Mesenchymal stem cell (in vitro differentiated cells and primary cell): ENCODE data around the gene AEBP2.

Experiments
- DNase-seq: peaks from one replicate; pipeline ENCODE4 v3.0.0-alpha.2; 2013
- H2AFZ ChIP-seq: one replicate; pipeline ENCODE4 v1.6.1; 2013; ENCODE audit warnings: low read depth, mild to moderate bottlenecking, control low read depth, inconsistent platforms, low read length, moderate library complexity
- H2AK5ac ChIP-seq: 2 replicates; pipeline ENCODE4 v1.6.1; 2013; ENCODE audit warnings: low read length, moderate library complexity, mild to moderate bottlenecking, inconsistent platforms; ENCODE audit not compliant: severe bottlenecking
- H2BK120ac ChIP-seq: one replicate; pipeline ENCODE4 v1.6.1; 2013; ENCODE audit warnings: low read depth, mild to moderate bottlenecking, inconsistent platforms, low read length, moderate library complexity
- H2BK12ac ChIP-seq, 2 experiments: one replicate each; pipeline ENCODE4 v1.6.1; 2013; ENCODE audit warnings: inconsistent platforms in 2 of 2, low read length in 2 of 2, mild to moderate bottlenecking in 2 of 2, moderate library complexity in 2 of 2, control low read depth in 1 of 2
- H2BK15ac ChIP-seq: one replicate; pipeline ENCODE4 v1.6.1; 2013; ENCODE audit warnings: mild to moderate bottlenecking, low read depth, inconsistent platforms; ENCODE audit not compliant: poor library complexity, severe bottlenecking
- H2BK5ac ChIP-seq: 2 replicates; pipeline ENCODE4 v1.6.1; 2013; ENCODE audit warnings: low read depth, mild to moderate bottlenecking, low read length, control low read depth, inconsistent platforms; ENCODE audit not compliant: poor library complexity, severe bottlenecking
- H3K14ac ChIP-seq, 2 experiments: one replicate each; pipeline ENCODE4 v1.6.1; 2013; ENCODE audit warnings: inconsistent platforms in 2 of 2, low read length in 2 of 2, control low read depth in 1 of 2, mild to moderate bottlenecking in 1 of 2, moderate library complexity in 1 of 2
- H3K18ac ChIP-seq, 2 experiments: one replicate each; pipeline ENCODE4 v1.6.1; 2013; ENCODE audit warnings: inconsistent platforms in 2 of 2, low read length in 2 of 2, control low read depth in 1 of 2, low read depth in 1 of 2, mild to moderate bottlenecking in 1 of 2
- H3K23ac ChIP-seq, 2 experiments: one replicate each; pipeline ENCODE4 v1.6.1; 2013; ENCODE audit warnings: inconsistent platforms in 2 of 2, low read length in 2 of 2, mild to moderate bottlenecking in 2 of 2, moderate library complexity in 2 of 2, control low read depth in 1 of 2
- H3K27ac ChIP-seq: 2 replicates; pipeline ENCODE4 v1.5.1; 2013; ENCODE audit warnings: mild to moderate bottlenecking, moderate library complexity, low read length, control low read depth, inconsistent platforms; ENCODE audit not compliant: poor library complexity, severe bottlenecking
- H3K27me3 ChIP-seq, 2 experiments: 2 replicates each; pipeline versions ENCODE4 v1.6.1 to v1.7.0; 2013; ENCODE audit warnings: low read length in 2 of 2, mild to moderate bottlenecking in 2 of 2, moderate library complexity in 2 of 2, control low read depth in 1 of 2, inconsistent platforms in 1 of 2; ENCODE audit not compliant: control insufficient read depth in 1 of 2, insufficient read depth in 1 of 2
- H3K36me3 ChIP-seq, 2 experiments: 2 replicates each; pipeline versions ENCODE4 v1.6.1 to v1.7.0; 2013; ENCODE audit warnings: low read length in 2 of 2, control low read depth in 1 of 2, inconsistent platforms in 1 of 2, low read depth in 1 of 2, mild to moderate bottlenecking in 1 of 2; ENCODE audit not compliant: insufficient read depth in 2 of 2, control insufficient read depth in 1 of 2
- H3K4ac ChIP-seq, 2 experiments: one replicate each; pipeline ENCODE4 v1.6.1; 2013; ENCODE audit warnings: inconsistent platforms in 2 of 2, low read length in 2 of 2, mild to moderate bottlenecking in 2 of 2, moderate library complexity in 2 of 2, control low read depth in 1 of 2, low read depth in 1 of 2
- H3K4me1 ChIP-seq: 2 replicates; pipeline ENCODE4 v1.6.1; 2013; ENCODE audit warnings: low read depth, low read length, control low read depth; ENCODE audit not compliant: control insufficient read depth, insufficient read depth
- H3K4me2 ChIP-seq: 2 replicates; pipeline ENCODE4 v1.6.1; 2013; ENCODE audit warnings: low read length, mild to moderate bottlenecking, inconsistent platforms; ENCODE audit not compliant: poor library complexity, severe bottlenecking
- H3K4me3 ChIP-seq, 2 experiments: 2 replicates each; pipeline versions ENCODE4 v1.5.1 to v1.7.0; 2013; ENCODE audit warnings: low read length in 2 of 2, mild to moderate bottlenecking in 2 of 2, control low read depth in 1 of 2, low read depth in 1 of 2; ENCODE audit not compliant: insufficient read depth in 1 of 2
- H3K79me1 ChIP-seq: replicated peaks from 2 replicates; pipeline ENCODE4 v1.6.1; 2013; ENCODE audit warnings: mild to moderate bottlenecking, control low read depth, low read length, inconsistent platforms; ENCODE audit not compliant: poor library complexity, severe bottlenecking
- H3K9ac ChIP-seq: 2 replicates; pipeline ENCODE4 v1.7.0; 2013; ENCODE audit warnings: mild to moderate bottlenecking, low read length, moderate library complexity
- H3K9me3 ChIP-seq: 2 replicates; pipeline ENCODE4 v1.7.0; 2013; ENCODE audit warnings: mild to moderate bottlenecking, low read length; ENCODE audit not compliant: control insufficient read depth
- H4K8ac ChIP-seq: one replicate; pipeline ENCODE4 v1.6.1; 2013; ENCODE audit warnings: inconsistent platforms, mild to moderate bottlenecking, low read length, moderate library complexity
- H4K91ac ChIP-seq: one replicate; pipeline ENCODE4 v1.6.1; 2013; ENCODE audit warnings: mild to moderate bottlenecking, low read length, inconsistent platforms
- WGBS: methylation state at CpG from one replicate; pipeline ENCODE4 v1.1.7; 2013; ENCODE audit warnings: mixed read lengths; 5-methylcytosine and 5-hydroxymethylcytosine counted together

Gene AEBP2

GRCh38 chr12:19454837-19455236, 15.5 kb downstream of the AEBP2 start:
- Histone ChIP-seq H2AFZ (no peak overlapping the region), H2BK12ac (no peak overlapping the region), H3K18ac (no peak overlapping the region), H2BK15ac (no peak overlapping the region), H3K23ac (no peak overlapping the region), H3K14ac (no peak overlapping the region), H3K4me3 (no peak overlapping the region), H3K36me3 (peaks cover 4 to 10% of the 10 kb centered on the region in 2 experiments), H4K91ac (no peak overlapping the region), H3K4me2 (no peak overlapping the region), H3K4ac (no peak overlapping the region), H4K8ac (no peak overlapping the region), H3K79me1 (peaks cover 10% of the 10 kb centered on the region), H2BK5ac (no peak overlapping the region), H3K27ac (no peak overlapping the region), H2BK120ac (no peak overlapping the region), H3K27me3 (no peaks in the 10 kb centered on the region), H3K9me3 (no peaks in the 10 kb centered on the region), H3K4me1 (peaks cover 3% of the 10 kb centered on the region), H3K9ac (no peak overlapping the region), H2AK5ac (no peak overlapping the region)
- no peak for DNase-seq
- WGBS: 100% methylated on average over 1 of the region's 2 CpGs

GRCh38 chr12:19456176-19456575, 16.9 kb downstream of the AEBP2 start:
- Histone ChIP-seq H2BK5ac (no peak overlapping the region), H3K36me3 (peaks cover 4 to 10% of the 10 kb centered on the region in 2 experiments), H3K4me1 (peaks cover 2% of the 10 kb centered on the region), H2BK15ac (no peak overlapping the region), H3K23ac (no peak overlapping the region), H3K4me2 (no peak overlapping the region), H3K27ac (no peak overlapping the region), H2AK5ac (no peak overlapping the region), H4K91ac (no peak overlapping the region), H3K79me1 (peaks cover 9% of the 10 kb centered on the region), H2BK12ac (no peak overlapping the region), H4K8ac (no peak overlapping the region), H2AFZ (no peak overlapping the region), H3K4ac (no peak overlapping the region), H3K27me3 (no peaks in the 10 kb centered on the region), H3K14ac (no peak overlapping the region), H3K9ac (no peak overlapping the region), H3K4me3 (no peak overlapping the region), H3K9me3 (no peaks in the 10 kb centered on the region), H3K18ac (no peak overlapping the region), H2BK120ac (no peak overlapping the region)
- 96% methylated on average over 7 of the region's 7 CpGs for WGBS
- no peak for DNase-seq

GRCh38 chr12:19457561-19457960, 18.3 kb downstream of the AEBP2 start:
- Histone ChIP-seq H4K91ac (no peak overlapping the region), H3K18ac (no peak overlapping the region), H3K14ac (no peak overlapping the region), H3K4me2 (no peak overlapping the region), H3K9ac (no peak overlapping the region), H3K4me1 (no peaks in the 10 kb centered on the region), H3K23ac (no peak overlapping the region), H2AFZ (no peak overlapping the region), H3K27me3 (no peaks in the 10 kb centered on the region), H3K4ac (no peak overlapping the region), H3K79me1 (peaks cover 10% of the 10 kb centered on the region), H3K36me3 (peaks cover 4 to 10% of the 10 kb centered on the region in 2 experiments), H2BK120ac (no peak overlapping the region), H3K9me3 (no peaks in the 10 kb centered on the region), H4K8ac (no peak overlapping the region), H2BK15ac (no peak overlapping the region), H3K4me3 (no peak overlapping the region), H2BK5ac (no peak overlapping the region), H2BK12ac (no peak overlapping the region), H3K27ac (no peak overlapping the region), H2AK5ac (no peak overlapping the region)
- over 99% methylated on average over 5 of the region's 6 CpGs for WGBS
- DNase-seq: no peak

GRCh38 chr12:19458733-19459132, 19.4 kb downstream of the AEBP2 start:
- Histone ChIP-seq H3K4me2 (no peak overlapping the region), H3K23ac (no peak overlapping the region), H2BK120ac (no peak overlapping the region), H4K91ac (no peak overlapping the region), H3K36me3 (peaks cover 4 to 17% of the 10 kb centered on the region in 2 experiments), H3K79me1 (peaks cover 10% of the 10 kb centered on the region), H2BK5ac (no peak overlapping the region), H3K4me3 (no peak overlapping the region), H2AK5ac (no peak overlapping the region), H3K9me3 (no peaks in the 10 kb centered on the region), H3K27ac (no peak overlapping the region), H4K8ac (no peak overlapping the region), H3K27me3 (no peaks in the 10 kb centered on the region), H2BK15ac (no peak overlapping the region), H3K4ac (no peak overlapping the region), H3K4me1 (no peaks in the 10 kb centered on the region), H3K9ac (no peak overlapping the region), H2AFZ (no peak overlapping the region), H2BK12ac (no peak overlapping the region), H3K14ac (no peak overlapping the region), H3K18ac (no peak overlapping the region)
- no peak for DNase-seq
- WGBS: 100% methylated on average over 1 of the region's 2 CpGs
